Endothelial cell of umbilical vein (primary cell): ENCODE results near the gene COL4A2.

ENCODE experiments used
- EZH2 ChIP-seq: IDR thresholded peaks from 2 replicates; pipeline ENCODE4 v1.6.1; 2012; ENCODE audit warnings: borderline replicate concordance, low read depth, mild to moderate bottlenecking, moderate library complexity, low read length, inconsistent platforms; ENCODE audit not compliant: severe bottlenecking
- POLR2A ChIP-seq: IDR thresholded peaks from 2 replicates; pipeline ENCODE4 v1.6.1; 2012; ENCODE audit warnings: low read depth, mild to moderate bottlenecking, control low read depth, low read length
- POLR2AphosphoS5 ChIP-seq: IDR thresholded peaks from 2 replicates; pipeline ENCODE4 v1.6.1; 2012; ENCODE audit warnings: low read depth, mild to moderate bottlenecking, control low read depth, low read length, moderate library complexity; ENCODE audit not compliant: insufficient read depth
- TF ChIP-seq, protein P1 (sequence below), 2 donors: IDR thresholded peaks; 1 replicate in 1 of 2; 2 replicates in 1 of 2; pipeline ENCODE4 v1.5.1; 2011; ENCODE audit warnings: low read length in 2 of 2, mild to moderate bottlenecking in 2 of 2, moderate library complexity in 2 of 2, control low read depth in 1 of 2, inconsistent platforms in 1 of 2, low read depth in 1 of 2; ENCODE audit not compliant: insufficient read depth in 1 of 2; ENCODE audit errors: extremely low read depth in 1 of 2
- TF ChIP-seq, protein P2 (sequence below): IDR thresholded peaks from 2 replicates; pipeline ENCODE4 v1.6.1; 2011; ENCODE audit not compliant: insufficient read depth, insufficient read length

DNA sequence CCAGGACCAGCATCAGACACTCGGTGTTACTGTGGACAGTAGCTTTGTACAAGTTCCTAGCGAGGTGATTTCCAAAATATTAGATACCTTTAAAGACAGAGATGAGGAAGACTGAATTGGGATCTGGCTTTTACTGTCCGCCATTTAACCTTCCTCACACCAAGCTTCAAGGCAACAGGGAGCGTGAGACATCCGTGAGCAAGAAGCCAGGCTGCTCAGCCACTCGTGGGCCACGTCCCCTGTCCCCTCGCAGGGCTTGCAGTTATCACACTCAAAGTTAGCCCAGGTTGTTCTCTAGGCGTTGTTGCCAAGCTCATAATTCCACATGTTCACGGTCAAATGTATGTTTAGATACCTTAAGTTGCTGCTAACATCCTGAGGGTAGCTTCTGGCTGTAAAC, 102.9 kb downstream of the COL4A2 start:
- TF ChIP-seq, protein P1, sequence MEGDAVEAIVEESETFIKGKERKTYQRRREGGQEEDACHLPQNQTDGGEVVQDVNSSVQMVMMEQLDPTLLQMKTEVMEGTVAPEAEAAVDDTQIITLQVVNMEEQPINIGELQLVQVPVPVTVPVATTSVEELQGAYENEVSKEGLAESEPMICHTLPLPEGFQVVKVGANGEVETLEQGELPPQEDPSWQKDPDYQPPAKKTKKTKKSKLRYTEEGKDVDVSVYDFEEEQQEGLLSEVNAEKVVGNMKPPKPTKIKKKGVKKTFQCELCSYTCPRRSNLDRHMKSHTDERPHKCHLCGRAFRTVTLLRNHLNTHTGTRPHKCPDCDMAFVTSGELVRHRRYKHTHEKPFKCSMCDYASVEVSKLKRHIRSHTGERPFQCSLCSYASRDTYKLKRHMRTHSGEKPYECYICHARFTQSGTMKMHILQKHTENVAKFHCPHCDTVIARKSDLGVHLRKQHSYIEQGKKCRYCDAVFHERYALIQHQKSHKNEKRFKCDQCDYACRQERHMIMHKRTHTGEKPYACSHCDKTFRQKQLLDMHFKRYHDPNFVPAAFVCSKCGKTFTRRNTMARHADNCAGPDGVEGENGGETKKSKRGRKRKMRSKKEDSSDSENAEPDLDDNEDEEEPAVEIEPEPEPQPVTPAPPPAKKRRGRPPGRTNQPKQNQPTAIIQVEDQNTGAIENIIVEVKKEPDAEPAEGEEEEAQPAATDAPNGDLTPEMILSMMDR (IDR thresholded peaks at IDR 0.05; ENCODE audit: extremely low read depth in 1 of 2, insufficient read depth in 1 of 2, low read depth in 1 of 2, low read length in 2 of 2), result no peak
- TF ChIP-seq, protein P2, sequence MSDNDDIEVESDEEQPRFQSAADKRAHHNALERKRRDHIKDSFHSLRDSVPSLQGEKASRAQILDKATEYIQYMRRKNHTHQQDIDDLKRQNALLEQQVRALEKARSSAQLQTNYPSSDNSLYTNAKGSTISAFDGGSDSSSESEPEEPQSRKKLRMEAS, result no peak
- TF ChIP-seq EZH2, result no peak
- TF ChIP-seq POLR2A, result no peak
- TF ChIP-seq POLR2AphosphoS5, result no peak
